OCI-LY7 (cell line): ENCODE measurements around the gene ANKRD36C. TPM values are rescaled to one million over a fixed set of nuclear protein-coding genes. Genes with fewer than 3 reads are reported as not detected.
"Not testable (repeated sequence)": the region's sequence is repeated elsewhere in the genome, so short reads cannot be mapped to it uniquely, and the experiment has no call there.

Experiments
- BruUV-seq: library from RNA; stranded (reverse); fragments of 400-500 nt; replicated peaks from 2 replicates; lab custom pipeline; 2021; lab: Mats Ljungman, UMichigan
- CTCF ChIA-PET: fragments of 300-600 bp; sonication (Branson Sonifier 250); formaldehyde crosslinking; loops from one replicate; lab custom pipeline; 2022; ENCODE audit warnings: antibody characterized with exemption; ENCODE audit not compliant: unreplicated experiment; lab: Charles Lee
- POLR2A ChIA-PET: fragments of 300-600 bp; sonication (Branson Sonifier 250); formaldehyde crosslinking; loops from one replicate; lab custom pipeline; 2022; ENCODE audit warnings: antibody characterized with exemption; lab: Charles Lee
- DNase-seq: peaks from one replicate; pipeline ENCODE4 v3.0.0-alpha.2; 2015; ENCODE audit warnings: low spot score
- H2AFZ ChIP-seq: fragments of 200-600 bp; sonication (generic), shearing (Covaris generic); 2 replicates; pipeline ENCODE4 v1.6.1; 2014; ENCODE audit warnings: mild to moderate bottlenecking, antibody characterized with exemption, low read length, moderate library complexity
- H3K27ac ChIP-seq: fragments of 200-600 bp; sonication (generic); 2 replicates; pipeline ENCODE4 v1.5.1; 2014; ENCODE audit warnings: mixed run types, low read depth, mild to moderate bottlenecking, moderate library complexity, low read length, inconsistent platforms; ENCODE audit not compliant: poor library complexity, severe bottlenecking
- H3K36me3 ChIP-seq: fragments of 200-600 bp; sonication (generic); 2 replicates; pipeline ENCODE4 v1.6.1; 2014; ENCODE audit warnings: mild to moderate bottlenecking, antibody characterized with exemption, low read length, moderate library complexity, mixed read lengths; ENCODE audit not compliant: insufficient read depth
- H3K4me1 ChIP-seq: fragments of 200-600 bp; sonication (generic); 2 replicates; pipeline ENCODE4 v1.5.1; 2014; ENCODE audit warnings: mild to moderate bottlenecking, low read length; ENCODE audit not compliant: insufficient read depth, poor library complexity, severe bottlenecking
- H3K4me2 ChIP-seq: fragments of 200-600 bp; sonication (generic); 2 replicates; pipeline ENCODE4 v1.6.1; 2014; ENCODE audit warnings: mild to moderate bottlenecking, low read length
- H3K4me3 ChIP-seq: fragments of 200-600 bp; sonication (generic); 2 replicates; pipeline ENCODE4 v1.5.1; 2014; ENCODE audit warnings: mild to moderate bottlenecking, low read depth, low read length; ENCODE audit not compliant: poor library complexity, severe bottlenecking
- H3K79me2 ChIP-seq: fragments of 200-600 bp; sonication (generic); 2 replicates; pipeline ENCODE4 v1.6.1; 2016; ENCODE audit warnings: low read depth, mild to moderate bottlenecking, low read length, moderate library complexity, mixed read lengths; ENCODE audit not compliant: insufficient read depth
- H3K9me2 ChIP-seq: fragments of 200-600 bp; sonication (generic); 2 replicates; pipeline ENCODE4 v1.6.1; 2016; ENCODE audit warnings: mild to moderate bottlenecking, low read length, mixed read lengths; ENCODE audit not compliant: insufficient read depth
- H3K9me3 ChIP-seq: fragments of 200-600 bp; sonication (generic); 2 replicates; pipeline ENCODE4 v1.6.1; 2014; ENCODE audit warnings: mild to moderate bottlenecking, mixed run types, low read length, mixed read lengths
- H4K20me1 ChIP-seq: fragments of 200-600 bp; sonication (generic); 2 replicates; pipeline ENCODE4 v1.6.1; 2014; ENCODE audit warnings: mild to moderate bottlenecking, antibody characterized with exemption, low read length, moderate library complexity, mixed read lengths; ENCODE audit not compliant: insufficient read depth
- intact Hi-C: fragments of 100-400 bp; cut with micrococcal nuclease; formaldehyde crosslinking; loops from one replicate; pipeline ENCODE4 v1.10.0; 2022; ENCODE audit not compliant: unreplicated experiment
- total RNA-seq, 2 experiments: library from RNA; depleted of rRNA in 1 of 2; stranded (reverse); fragments of >200 nt in 1 of 2; shearing (Covaris generic) in 1 of 2; gene quantifications; 2 replicates each; pipeline ENCODE4 v1.2.3, GENCODE V29; 2014 to 2022

The ANKRD36C gene
- total RNA-seq, 2 experiments from 2014 or later: 87.8 to 99.2 TPM

DNA sequence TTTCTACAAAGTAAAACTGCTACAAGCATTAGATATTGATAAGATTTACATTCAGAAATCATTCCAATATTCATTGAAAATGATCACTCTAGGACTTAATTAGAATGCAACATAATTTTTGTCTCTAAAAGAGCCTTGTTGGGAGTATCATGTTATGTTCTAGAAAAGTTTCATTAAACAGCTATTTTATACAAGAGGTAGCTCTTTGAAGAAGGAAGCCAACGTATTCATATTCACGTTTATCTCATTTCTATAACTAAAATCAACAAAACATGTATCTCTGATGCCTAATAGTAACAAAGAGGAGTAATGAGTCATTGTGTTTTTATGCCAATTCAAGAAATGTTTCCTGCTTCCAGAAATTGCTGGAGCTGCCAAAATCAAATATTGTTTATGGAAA, 97.2 kb downstream of the ANKRD36C start:
- BruUV-seq, H2AFZ ChIP-seq, H3K9me2 ChIP-seq, CTCF ChIA-PET, DNase-seq, H3K36me3 ChIP-seq, intact Hi-C loops, H3K4me1 ChIP-seq, H3K4me2 ChIP-seq, H3K79me2 ChIP-seq, POLR2A ChIA-PET, H4K20me1 ChIP-seq, H3K27ac ChIP-seq, H3K9me3 ChIP-seq, H3K4me3 ChIP-seq: not testable (repeated sequence)

DNA sequence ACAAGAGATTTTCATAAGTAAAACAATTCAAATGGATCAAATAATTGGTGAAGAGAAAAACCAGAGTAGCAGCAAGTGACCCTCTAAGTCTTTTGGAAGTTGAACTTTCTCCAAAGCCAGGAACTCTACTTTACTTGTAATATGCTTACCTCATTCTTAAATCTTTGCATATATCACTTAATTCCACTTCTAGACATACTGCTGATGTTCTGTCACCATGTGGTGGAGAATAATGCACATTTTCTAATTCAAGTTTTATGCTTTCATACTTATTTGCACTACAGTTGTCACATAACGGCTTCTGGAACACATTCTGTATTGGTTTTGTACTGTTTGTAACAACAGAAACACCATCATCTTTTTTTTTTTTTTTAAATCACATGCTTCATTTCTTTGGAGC, 123.7 kb downstream of the ANKRD36C start:
- H3K4me2 ChIP-seq, intact Hi-C loops, H4K20me1 ChIP-seq, CTCF ChIA-PET, H2AFZ ChIP-seq, H3K4me3 ChIP-seq, DNase-seq, H3K36me3 ChIP-seq, H3K4me1 ChIP-seq, BruUV-seq, H3K27ac ChIP-seq, H3K9me2 ChIP-seq, POLR2A ChIA-PET, H3K79me2 ChIP-seq, H3K9me3 ChIP-seq: not testable (repeated sequence)

DNA sequence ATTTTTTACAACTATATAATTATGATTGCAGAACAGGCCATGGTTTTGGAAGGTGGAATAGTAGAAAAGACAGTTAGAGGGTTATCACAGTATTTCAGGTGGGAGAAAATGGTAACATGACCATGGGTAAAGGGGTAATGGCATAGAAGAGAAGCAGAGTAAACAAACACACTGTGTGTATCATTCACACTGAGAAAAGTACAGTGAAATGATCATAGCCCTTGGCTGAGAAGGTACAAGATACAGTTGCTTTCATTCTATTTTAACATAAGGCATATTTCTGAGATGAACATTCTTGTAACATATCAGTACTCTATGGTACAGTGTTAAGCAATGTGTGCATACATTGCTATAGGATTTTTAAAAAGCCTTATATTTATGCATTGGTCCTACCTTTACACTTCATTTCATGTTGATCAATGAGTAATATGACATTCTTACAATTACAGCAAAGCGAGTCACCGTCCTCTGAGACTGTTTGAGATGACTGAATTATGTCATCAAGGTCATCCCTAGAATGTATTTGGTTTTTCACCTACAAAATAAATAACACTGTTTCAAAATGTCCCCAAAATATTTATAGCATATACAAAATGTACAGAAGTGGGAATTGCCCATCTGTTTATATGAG, 124.5 kb downstream of the ANKRD36C start:
- H3K9me3 ChIP-seq, H3K79me2 ChIP-seq, H3K4me2 ChIP-seq, POLR2A ChIA-PET, H4K20me1 ChIP-seq, BruUV-seq, H3K27ac ChIP-seq, CTCF ChIA-PET, H3K4me1 ChIP-seq, H3K36me3 ChIP-seq, H2AFZ ChIP-seq, intact Hi-C loops, H3K4me3 ChIP-seq, DNase-seq, H3K9me2 ChIP-seq: not testable (repeated sequence)

DNA sequence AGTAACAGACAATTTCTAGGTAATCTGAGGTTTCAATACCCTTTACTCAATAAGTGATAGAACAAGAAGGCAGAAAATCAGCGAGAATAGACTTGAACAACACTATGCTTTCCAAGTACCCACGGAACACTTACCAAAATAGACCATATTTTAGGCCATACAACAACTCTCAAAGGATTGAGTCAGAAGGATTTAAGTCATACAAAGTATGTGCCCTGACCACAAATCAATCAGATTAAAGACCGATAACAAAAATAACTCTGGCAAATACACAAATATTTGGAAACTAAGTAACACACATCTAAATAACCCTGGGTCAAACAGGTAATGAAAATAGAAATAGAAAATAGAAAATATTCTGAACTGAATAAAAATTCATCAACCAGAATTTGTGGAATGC, 129.5 kb downstream of the ANKRD36C start:
- BruUV-seq, H3K9me3 ChIP-seq, POLR2A ChIA-PET, H3K4me1 ChIP-seq, H3K9me2 ChIP-seq, H2AFZ ChIP-seq, intact Hi-C loops, H3K27ac ChIP-seq, H3K79me2 ChIP-seq, H4K20me1 ChIP-seq, H3K4me3 ChIP-seq, H3K4me2 ChIP-seq, CTCF ChIA-PET, DNase-seq, H3K36me3 ChIP-seq: not testable (repeated sequence)
